GM19328 (cell line): ENCODE measurements around the gene SCRT2.
A peak's percentile ranks its signal among the peaks of the same experiment; 100 is the strongest.
"Not testable (repeated sequence)": the region's sequence is repeated elsewhere in the genome, so short reads cannot be mapped to it uniquely, and the experiment has no call there.

ENCODE experiments used
- ATAC-seq: cut with Tn5 transposase; IDR thresholded peaks from one replicate; pipeline ENCODE4 v1.9.1; 2021; ENCODE audit warnings: mild to moderate bottlenecking, moderate library complexity; ENCODE audit not compliant: unreplicated experiment

The SCRT2 gene

DNA sequence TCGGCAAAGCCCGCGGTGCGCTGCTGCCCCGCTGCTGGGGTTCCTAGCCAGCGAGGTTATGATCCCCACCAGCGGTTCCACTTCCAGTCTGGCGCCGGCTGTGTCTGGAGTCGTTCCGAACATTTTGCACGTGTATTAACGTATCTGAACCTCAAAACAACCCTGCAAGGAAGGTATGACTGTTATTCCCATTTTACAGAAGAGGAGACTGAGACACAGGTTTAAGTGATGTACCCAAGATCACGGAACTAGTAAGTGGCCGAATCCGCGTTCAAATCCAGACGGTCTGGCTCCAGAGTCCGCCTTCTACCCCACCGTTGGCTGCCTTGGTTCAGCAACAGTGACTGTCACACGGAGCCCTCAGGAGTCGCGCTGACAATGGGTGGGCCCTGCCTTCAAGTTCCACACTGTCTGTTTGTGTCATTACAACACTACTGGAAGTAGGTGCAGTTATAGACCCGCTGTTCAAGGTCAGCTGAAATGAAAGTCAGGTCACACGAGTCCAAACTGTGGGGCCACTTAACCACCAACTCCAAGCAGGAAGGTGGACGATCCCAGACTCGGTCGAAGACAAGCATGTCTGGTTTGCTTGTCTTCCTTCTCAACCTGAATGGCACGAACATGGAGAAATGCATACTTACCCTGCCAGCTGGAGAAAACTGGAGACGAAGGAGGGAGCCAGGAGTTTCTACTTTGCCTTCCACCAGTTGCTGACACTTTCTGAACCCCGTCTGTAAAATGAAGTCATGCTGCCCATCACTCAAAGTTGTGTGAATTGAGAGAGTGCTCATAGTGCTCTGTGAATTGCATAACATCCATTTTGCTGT, 21.8 kb downstream of the SCRT2 start:
- no peak for ATAC-seq

DNA sequence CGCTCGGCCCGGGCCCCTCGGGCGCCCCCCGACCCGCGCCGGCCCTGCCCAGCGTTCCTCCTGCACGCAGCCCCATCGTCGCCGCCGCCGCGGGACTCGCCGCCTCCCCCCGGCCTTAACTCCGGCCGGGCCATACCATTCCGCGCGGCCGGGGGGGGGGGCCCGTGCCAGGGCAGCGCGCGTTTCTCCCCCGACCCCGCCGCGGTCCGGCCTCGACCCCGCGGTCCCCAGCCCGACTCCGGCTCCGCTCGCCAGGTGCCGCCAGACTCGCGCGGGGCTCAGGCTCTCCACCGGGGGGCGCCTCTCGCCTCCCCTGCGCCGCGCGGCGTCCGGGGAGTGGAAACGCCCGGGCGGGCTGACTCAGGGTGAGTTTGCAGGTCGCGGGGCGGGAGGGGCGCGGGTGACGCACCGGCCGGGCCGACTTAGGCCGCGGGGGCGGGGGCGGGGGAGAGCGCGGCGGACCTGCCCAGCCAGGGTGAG, 22.5 kb downstream of the SCRT2 start, which contains the start of gene SRXN1:
SRXN1 (minus strand) TSS at position 91 of the 480 bp plus-strand sequence; CDS start at position 76, 15 bp downstream.
- ATAC-seq: peak; percentile 71

DNA sequence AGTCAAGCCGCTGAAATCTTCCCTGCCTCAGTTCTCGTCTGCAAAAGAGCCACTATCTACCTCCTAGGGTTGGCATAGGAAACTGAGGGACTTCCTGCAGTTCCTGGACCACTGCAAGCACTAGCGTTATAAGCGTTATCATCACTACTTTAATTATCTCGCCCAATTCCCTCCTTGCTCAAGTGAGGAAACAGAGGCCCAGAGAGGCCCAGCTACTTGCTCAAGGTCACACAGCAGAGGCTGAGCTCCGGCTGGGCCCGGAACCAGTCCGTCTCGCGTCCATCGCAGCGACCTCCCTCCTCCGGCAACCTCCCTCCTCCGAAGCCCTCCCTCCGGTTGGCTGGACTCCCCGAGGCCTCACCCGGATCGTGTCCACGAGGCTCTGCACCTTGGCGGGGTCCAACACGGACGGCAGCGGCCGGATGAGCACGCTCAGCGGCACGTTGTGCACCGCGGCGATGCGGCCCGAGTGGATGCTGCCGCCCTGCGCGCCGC, 22.9 kb downstream of the SCRT2 start:
- peak; percentile 17 for ATAC-seq

DNA sequence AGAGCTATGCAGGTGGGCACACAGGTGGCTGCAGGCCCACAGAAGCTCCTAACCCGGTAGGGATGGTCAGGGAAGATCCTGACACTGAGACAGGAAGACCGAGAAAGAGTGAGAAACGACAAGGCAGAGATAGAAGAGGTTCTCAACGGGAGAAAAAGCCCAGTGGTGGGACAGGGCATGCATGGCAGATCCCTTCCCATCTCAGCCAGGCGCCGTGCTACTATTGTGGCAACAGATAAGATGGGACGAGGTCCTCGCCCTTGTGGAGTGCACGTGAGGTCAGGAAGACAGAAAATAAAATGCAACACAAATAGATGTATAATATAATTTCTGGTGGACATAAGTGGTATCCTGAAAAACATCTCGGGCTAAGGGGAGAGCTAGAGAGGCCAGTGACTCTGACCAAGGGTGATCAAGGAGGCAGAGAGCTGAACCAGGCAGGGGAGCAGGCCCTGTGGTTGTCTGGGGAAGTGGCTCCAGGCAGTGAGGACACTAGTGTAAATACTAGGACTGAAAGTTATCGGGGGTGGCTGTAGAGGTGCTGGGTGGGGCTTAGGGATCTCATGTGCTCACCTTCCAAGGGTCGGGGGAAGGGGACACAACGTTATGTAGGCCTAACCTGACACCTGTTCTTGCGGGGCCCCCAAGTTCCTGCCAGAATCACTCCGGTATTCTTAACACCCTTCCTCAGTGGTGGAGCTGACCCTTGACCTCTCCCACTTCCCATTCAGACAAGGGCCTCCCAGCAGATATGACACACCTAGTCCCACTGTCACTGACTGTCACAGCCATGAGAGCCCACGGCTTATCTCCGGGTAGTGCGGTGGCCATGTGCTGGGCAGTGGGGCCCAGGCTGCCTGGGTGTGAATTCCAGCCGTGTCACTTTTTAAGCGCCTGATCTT, 23.6 kb downstream of the SCRT2 start:
- ATAC-seq: no peak

DNA sequence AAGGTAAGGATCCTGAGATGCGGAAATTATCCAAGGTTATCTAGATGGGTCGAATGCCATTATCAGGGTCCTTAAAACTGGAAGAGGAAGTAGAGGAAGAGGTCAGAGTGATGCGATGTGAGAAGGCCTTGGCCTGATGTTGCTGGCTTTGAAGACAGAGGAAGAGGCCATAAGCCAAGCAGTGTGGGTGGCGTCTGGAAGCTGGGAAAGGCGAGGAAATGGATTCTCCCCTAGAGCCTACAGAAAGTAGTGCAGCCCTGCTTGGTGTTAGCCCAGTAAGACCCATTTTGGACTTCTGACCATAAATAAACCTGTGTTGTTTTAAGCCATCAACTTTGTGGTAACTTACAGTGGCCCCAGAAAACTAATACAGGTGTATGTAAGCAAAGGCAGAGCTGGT, 24.6 kb downstream of the SCRT2 start:
- no peak for ATAC-seq

DNA sequence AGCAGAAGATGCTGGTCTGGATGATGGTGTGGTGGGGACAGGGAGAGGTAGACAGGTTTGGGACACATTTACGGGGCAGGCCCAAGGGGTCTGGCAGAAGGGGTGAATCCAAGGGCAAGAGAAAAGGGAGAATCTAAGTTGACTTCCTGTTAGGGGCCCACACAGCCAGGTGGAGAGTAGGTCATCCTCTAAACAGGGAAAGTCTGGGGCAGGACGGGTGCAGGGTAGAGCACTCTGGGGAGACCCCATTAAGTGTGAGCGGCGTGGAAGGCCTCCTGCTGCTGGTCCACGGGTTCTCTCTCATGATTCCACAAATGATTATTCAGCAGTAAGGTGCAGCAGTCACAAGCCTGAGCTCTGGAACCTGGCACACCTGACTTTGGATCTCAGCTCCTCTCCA, 25.3 kb downstream of the SCRT2 start:
- no peak for ATAC-seq

DNA sequence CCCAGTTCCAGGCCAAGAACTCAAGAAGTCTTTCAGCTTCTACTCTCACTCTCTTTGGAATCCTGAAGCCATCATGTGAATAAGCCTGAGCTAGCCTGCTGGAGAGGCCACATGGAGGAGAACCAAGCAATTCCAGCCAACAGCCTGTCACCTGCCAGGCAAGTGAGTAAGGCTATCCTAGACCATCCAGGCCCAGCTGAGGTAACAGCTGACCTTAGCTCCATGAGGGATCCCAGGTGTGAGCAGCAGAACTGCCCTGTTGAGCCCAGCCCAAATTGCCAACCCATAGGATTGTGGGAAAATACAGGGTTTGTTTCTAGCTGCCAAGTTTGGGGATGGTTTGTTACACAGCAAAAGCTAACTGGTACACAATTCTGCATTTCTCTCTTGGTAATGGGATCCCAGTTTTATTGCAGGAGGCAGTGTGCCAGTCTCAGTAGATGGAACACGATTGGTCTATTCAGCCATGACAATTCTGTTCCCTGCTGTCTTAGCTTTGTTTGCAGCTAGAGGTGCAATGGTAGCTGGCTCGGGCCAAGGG, 28.1 kb downstream of the SCRT2 start:
- no peak for ATAC-seq

DNA sequence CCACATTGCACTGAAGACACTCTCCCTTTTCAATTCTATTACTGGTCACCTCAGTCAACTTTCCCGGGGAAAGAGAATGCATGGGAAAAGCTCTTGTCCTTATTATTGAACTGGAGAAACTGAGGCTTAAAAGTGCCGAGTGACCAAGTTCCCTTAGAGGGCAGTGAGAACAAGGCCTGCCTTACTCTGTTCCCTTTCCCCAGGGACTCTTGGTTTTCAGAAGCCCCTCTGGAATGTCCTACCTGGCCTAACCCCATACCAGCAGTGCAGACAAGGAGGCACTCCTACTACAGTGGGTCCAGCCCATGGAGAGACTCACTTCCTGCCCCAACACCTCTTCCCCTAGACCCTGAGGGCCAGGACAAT, 28.8 kb downstream of the SCRT2 start:
- ATAC-seq: no peak

DNA sequence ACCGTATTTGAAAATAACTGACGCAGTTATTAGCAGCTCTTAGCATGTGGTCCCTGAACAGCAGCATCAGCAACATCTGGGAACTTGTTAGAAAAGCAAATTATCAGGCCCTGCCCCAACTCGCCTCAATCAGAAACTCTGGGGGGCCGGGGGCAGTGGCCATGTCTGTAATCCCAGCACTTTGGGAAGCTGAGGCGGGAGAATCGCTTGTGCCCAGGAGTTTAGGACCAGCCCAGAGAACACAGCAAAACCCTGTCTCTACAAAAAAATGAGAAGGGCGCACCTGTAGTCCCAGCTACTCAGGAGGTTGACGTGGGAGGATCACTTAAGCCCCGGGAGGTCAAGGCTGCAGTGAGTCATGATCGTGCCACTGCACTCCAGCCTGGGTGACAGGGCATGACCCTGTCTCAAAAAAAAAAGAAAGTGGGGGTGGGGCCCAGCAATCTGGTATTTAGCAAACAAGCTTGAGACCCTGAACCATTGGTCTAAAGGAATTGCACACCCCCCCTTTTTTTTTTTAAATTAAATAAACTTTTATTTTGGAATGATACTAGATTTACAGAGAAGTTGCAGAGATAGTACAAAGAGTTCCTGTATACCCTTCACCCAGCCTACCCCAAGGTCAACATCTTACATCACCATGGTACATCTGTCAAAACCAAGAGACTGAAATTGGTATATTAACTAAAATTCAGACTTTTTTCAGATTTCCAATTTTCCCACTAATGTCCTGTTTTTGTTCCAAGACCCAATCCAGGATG, 29.3 kb downstream of the SCRT2 start:
- no peak for ATAC-seq

DNA sequence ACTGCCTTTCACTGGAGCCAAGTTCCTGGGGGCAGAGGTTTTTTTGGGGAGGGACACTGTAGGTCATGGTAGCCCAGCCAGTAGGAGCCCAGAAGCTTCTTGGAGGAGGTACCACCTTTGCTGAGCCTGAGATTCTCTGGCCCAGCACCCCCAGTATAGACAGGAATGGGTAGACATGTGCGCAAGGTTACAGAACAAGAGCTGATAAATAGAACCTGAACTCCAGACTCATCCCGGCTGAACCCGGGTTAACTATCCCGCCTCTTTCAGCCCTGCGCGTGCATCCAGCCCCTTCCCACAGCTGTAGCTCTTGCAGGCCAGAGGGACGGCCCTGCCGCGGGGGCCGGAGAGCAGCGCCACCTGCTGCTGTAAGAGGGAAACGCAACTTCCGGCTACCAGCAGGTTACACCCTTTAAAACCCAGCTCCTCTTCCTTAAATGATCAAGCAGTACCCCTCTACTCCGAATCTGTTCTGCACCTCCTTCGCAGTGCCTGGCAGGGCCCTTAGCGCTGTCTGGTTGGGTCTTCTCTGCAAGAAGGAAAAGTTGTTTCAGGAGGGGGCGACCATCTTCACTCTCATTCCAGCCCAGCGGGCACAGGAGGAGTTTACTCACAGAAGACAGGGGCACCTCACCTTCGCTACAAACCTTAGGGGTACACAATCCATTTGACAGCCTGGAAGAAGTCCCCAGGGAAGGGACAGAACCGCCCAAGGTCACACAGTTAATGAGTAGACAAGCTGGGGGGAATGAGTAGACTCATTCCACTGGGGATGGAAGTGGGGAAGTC, 30.1 kb downstream of the SCRT2 start:
- peak; percentile 70 for ATAC-seq

DNA sequence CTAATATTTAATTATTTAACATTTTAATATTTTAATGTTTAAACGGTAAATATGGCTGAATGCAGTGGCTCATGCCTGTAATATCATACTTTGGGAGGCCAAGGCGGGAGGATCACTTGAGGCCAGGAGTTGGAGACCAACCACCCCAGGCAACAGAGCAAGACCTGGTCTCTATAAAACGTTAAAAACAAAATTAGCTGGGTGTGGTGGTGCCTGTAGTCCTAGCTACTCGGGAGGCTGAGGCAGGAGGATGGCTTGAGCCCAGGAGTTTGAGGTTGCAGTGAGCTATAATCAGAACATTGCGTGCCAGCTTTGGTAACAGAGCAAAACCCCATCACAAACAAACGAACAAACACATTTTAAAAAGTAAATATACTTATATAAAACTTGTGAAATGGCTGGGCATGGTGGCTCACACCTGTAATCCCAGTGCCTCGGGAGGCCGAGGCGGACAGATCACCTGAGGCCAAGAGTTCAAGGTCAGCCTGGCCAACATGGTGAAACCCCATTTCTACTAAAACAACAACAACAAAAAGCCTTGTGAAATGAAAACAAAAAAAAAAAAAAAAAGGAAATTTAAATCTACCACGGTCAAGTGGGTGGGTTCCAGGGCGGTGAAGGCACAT, 30.8 kb downstream of the SCRT2 start:
- ATAC-seq: no peak

DNA sequence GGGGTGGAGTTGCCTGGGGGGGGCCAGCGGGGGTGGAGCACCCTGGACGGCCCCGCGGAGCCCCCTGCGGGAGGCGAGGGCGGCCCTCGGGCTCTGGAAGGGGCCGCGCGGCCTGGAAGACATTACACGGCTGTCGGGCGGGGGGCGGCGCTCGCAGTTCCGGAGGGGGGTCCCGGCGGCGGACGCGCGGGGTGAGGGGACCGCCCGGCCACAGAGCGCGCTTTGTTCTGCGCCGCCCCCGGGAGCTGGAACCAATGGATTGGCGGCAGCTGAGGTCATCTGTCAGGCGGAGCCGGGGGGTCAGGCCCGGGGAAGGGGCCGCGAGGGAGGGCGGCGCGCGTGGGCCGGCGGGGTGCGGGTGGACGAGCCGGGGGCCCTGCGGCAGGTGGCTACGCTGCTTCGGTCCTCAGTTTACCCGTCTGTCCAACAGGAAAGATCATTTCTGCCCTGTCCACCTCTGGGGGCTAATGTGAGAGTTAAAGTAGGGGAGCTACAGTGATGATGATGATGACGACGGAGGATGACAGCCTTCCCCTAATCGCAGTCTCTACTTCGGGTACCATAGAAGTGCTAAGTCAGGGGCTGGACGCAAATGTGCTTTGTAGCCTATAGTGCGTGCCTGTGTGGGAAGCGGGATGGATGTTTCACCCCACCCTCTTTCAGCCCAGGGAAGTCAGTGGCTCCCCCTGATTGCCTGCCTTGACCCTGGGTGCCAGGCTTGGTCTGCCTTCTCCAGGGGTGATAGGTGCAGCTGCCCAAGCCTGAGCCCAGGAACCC, 33.0 kb downstream of the SCRT2 start:
- no peak for ATAC-seq

DNA sequence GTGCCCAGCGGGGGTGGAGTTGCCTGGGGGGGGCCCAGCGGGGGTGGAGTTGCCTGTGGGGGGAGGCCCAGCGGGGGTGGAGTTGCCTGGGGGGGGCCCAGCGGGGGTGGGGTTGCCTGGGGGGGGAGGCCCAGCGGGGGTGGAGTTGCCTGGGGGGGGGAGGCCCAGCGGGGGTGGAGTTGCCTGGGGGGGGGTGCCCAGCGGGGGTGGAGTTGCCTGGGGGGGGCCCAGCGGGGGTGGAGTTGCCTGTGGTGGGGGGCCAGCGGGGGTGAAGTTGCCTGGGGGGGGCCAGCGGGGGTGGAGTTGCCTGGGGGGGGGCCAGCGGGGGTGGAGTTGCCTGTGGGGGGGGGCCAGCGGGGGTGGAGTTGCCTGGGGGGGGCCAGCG, 33.6 kb downstream of the SCRT2 start:
- not testable (repeated sequence) for ATAC-seq

DNA sequence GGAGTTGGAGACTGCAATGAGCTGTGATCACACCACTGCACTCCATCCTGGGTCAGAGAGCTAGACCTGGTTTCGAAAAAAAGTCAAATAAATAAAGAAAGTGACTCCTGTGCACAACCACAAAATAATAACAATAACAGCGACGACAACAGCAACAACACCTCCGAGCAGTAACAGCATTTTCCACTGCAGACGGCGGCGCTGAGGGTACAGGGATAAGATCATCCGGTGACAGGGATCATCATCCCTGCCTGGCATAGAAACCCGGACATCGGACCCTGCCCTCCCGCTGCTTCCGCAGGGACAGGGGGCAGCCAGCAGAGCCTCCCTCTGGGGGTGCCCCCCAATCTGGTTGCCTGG, 34.1 kb downstream of the SCRT2 start:
- no peak for ATAC-seq

DNA sequence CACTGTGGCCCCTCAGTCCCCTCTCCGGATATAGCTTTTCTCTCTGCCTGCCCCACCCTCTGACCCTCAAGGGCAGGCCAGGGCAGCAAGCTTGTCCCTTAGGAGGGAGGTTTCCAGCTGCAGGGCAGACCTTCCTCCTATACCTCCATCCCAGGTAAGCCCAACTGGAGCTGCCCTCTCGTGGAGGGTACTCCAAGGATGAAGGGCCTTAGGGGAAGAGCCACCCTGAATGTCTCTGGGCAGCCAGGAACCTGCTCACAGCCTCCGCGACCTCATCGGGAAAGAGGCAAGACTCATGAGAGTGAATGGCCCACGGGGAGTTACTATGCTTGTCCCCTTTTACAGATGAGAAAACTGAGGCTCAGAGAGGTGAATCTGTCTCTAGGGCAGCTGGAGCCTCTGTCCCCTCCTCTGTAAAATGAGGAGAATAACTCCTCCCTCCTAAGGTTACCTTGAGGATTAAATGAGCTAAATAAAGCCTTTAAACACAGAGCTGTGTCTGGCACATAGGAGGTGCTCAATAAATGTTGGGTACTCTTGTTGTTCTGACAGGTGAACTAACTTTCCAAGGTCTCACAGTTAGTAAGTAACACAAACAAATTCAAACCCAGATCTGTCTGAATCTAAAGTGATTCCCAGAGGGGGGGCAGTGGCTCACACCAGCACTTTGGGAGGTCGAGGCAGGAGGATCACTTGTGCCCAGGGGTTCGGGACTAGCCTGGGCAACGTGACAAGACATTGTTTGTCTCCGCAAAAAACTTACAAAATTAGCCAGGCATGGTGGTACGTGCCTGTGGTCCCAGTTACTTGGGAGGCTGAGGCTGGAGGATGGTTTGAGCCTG, 34.7 kb downstream of the SCRT2 start:
- no peak for ATAC-seq

DNA sequence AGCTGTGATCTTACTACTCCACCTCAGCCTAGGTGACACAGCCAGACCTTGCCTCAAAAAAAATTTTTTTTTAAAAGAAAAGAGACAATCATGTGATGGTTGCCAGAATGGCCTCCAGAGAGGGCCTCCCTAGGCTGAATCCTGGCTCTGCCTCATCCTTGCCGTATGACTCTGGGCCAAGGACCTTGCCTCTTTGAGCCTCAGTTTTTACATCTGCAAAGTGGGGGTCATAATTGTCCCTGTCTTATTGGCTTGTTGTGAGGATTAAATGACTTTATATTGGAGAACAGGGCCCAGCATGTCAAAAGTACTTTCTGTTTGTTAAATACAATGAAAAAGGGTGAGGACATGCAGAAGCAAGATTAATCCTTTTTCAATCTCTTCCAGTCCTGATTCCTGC, 37.0 kb downstream of the SCRT2 start:
- no peak for ATAC-seq

DNA sequence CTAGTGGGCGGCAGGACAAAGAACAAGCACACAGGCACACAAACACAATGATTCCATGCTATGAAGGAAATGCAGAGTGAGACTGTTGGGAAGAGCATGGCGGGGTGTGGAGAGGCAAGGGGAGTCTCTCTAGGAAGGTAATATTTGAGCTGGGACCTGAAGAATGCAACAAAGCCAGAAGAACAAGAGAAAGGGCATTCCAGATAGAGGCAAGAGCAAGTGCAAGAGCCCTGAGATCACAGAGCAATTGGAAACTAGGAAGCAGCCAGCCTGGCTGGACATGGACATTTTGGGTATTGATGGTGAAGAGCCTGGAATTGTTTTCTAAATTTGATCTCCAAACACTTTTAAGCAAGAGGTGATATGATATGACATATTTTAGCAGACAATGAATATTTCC, 38.0 kb downstream of the SCRT2 start:
- no peak for ATAC-seq

DNA sequence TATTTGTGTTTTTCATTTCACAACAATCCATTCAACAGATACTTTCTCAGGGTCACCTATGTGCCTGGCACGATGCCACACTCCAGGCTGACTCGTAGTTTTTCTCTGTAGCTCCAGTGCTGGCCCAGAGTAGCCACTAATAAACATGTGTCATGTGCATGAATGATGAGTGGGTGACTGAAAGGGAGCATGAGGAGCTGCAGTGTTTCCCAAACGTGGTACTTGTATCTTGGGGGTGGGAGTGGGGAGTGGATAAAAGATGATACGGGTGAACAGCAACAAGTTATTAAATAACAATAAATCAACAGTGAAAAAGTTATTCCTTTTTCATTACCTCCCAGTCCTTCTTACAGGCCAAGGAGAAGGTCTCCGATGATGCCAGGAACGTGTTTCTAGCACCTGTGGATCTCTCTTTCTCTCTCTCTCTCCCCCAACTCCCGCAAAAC, 39.7 kb downstream of the SCRT2 start:
- no peak for ATAC-seq
